ENCODE data around the gene TMEM231. TPM values are rescaled to one million over a fixed set of nuclear protein-coding genes. Genes with fewer than 3 reads are reported as not detected.

The TMEM231 gene
- total and polyA plus RNA-seq, 9 of the 15 experiments (the other 6 are each of a cell fraction or from before 2014, with no cell fraction given): 1.6 to 27.6 (median 9.1) TPM

DNA sequence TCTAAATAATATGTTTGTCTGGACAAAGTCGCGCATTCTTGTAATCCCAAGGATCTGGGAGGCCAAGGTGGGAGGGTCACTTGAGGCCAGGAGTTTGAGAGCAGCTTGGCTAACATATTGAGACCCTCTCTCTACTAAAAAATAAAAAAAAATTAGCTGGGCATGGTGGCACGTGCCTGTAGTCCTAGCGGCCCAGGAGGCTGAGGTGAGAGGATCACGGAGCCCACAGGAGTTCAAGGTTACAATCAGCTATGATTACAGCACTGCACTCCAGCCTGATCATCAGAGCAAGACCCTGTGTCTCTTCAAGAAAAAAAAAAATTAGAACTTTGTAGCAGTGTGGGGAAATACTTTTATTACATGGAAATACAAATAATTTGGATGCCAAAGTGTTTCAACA, 54.7 kb downstream of the TMEM231 start:
- no peak overlapping the region for H3K9ac ChIP-seq (ENCODE audit: insufficient read depth in 1 of 2, low read depth in 2 of 2, low read length in 2 of 2)
- POLR2A ChIA-PET: no interaction called here
- BruUV-seq (replicated peaks): no TSS peak

More for the DNA sequence above, 54.7 kb downstream of the TMEM231 start:
- no peaks in the 10 kb centered on the region for H4K20me1 ChIP-seq (replicated peaks; ENCODE audit: control insufficient read depth, insufficient read depth, low read length)
- DNase-seq (ENCODE audit: extremely low read depth in 1 of 4, low spot score in 3 of 4) (no peak), FAIRE-seq (no peak), ATAC-seq (no peak)
- H2AFZ ChIP-seq (ENCODE audit: low read depth, low read length): no peak overlapping the region
- H3K4me2 ChIP-seq (ENCODE audit: insufficient read depth, low read length): no peak overlapping the region
- in situ Hi-C loops (cut with MboI): no loop called here
- intact Hi-C loops (cut with micrococcal nuclease): no loop called here
- 20% methylated on average over 5 of the region's 5 CpGs for WGBS (ENCODE audit: insufficient coverage, low coverage, missing lambda C conversion rate)
- no peaks in the 10 kb centered on the region for H3K4me1 ChIP-seq (replicated peaks in 1 of 2; ENCODE audit: control insufficient read depth in 2 of 2, insufficient read depth in 2 of 2, low read length in 2 of 2)
- H3K36me3 ChIP-seq (ENCODE audit: control insufficient read depth, insufficient read depth, low read length): no peaks in the 10 kb centered on the region
- TF ChIP-seq EP400 (IDR thresholded peaks at IDR 0.05): no peak
- no peak for TF ChIP-seq ZNF3 (CRISPR knock-in tag; IDR thresholded peaks at IDR 0.05)
- TF ChIP-seq KLF16 (IDR thresholded peaks at IDR 0.05): no peak
- TF ChIP-seq, protein P1, sequence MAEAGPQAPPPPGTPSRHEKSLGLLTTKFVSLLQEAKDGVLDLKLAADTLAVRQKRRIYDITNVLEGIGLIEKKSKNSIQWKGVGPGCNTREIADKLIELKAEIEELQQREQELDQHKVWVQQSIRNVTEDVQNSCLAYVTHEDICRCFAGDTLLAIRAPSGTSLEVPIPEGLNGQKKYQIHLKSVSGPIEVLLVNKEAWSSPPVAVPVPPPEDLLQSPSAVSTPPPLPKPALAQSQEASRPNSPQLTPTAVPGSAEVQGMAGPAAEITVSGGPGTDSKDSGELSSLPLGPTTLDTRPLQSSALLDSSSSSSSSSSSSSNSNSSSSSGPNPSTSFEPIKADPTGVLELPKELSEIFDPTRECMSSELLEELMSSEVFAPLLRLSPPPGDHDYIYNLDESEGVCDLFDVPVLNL (CRISPR knock-in tag; IDR thresholded peaks at IDR 0.05; ENCODE audit: low read depth): no peak
- TF ChIP-seq HMG20A (CRISPR knock-in tag; conservative IDR thresholded peaks at IDR 0.05): no peak
- no peak for TF ChIP-seq SIX5 (IDR thresholded peaks at IDR 0.05; ENCODE audit: borderline replicate concordance in 1 of 2, insufficient read depth in 1 of 2, low read depth in 1 of 2, low read length in 2 of 2)
- no peak for TF ChIP-seq KDM2B (CRISPR knock-in tag; IDR thresholded peaks at IDR 0.05)
- TF ChIP-seq GABPB2 (CRISPR knock-in tag; conservative IDR thresholded peaks at IDR 0.05): no peak
- no peak for TF ChIP-seq MBD2 (IDR thresholded peaks at IDR 0.05; ENCODE audit: borderline replicate concordance, low read depth)
- TF ChIP-seq, protein P2, sequence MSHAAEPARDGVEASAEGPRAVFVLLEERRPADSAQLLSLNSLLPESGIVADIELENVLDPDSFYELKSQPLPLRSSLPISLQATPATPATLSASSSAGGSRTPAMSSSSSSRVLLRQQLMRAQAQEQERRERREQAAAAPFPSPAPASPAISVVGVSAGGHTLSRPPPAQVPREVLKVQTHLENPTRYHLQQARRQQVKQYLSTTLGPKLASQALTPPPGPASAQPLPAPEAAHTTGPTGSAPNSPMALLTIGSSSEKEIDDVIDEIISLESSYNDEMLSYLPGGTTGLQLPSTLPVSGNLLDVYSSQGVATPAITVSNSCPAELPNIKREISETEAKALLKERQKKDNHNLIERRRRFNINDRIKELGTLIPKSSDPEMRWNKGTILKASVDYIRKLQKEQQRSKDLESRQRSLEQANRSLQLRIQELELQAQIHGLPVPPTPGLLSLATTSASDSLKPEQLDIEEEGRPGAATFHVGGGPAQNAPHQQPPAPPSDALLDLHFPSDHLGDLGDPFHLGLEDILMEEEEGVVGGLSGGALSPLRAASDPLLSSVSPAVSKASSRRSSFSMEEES (CRISPR knock-in tag; IDR thresholded peaks at IDR 0.05): no peak
- no peak overlapping the region for H3K4me3 ChIP-seq
- CTCF ChIA-PET (ENCODE audit: low intra/inter-chr PET ratio): no interaction called here
- no peaks in the 10 kb centered on the region for H3K9me3 ChIP-seq (replicated peaks; ENCODE audit: control insufficient read depth, insufficient read depth, low read depth, low read length)
- no peaks in the 10 kb centered on the region for H3K79me2 ChIP-seq (ENCODE audit: control insufficient read depth, insufficient read depth, low read length)
- H3K9me1 ChIP-seq (ENCODE audit: control insufficient read depth, insufficient read depth, low read length): no peaks in the 10 kb centered on the region
- no peak overlapping the region for H3K27ac ChIP-seq (ENCODE audit: extremely low read depth, low read depth, low read length)
- H3K27me3 ChIP-seq (ENCODE audit: control insufficient read depth in 2 of 2, insufficient read depth in 2 of 2, low read length in 2 of 2): peaks cover 2 to 16% of the 10 kb centered on the region in 2 experiments; a peak in 3 of 5 replicates
